ENCODE data around the gene PHF8.

Gene PHF8

GRCh38 chrX:54044126-54044876, at the start of gene PHF8:
PHF8 (minus strand) TSS chrX:54044473; CDS start chrX:54042728, 1,745 bp downstream.
- Histone ChIP-seq H3K36me3 (ENCODE audit: control insufficient read depth in 1 of 2, insufficient read depth in 2 of 2, low read length in 2 of 2) (peaks cover 0 to 5% of the 10 kb centered on the region in 2 donors), H3K9ac (ENCODE audit: low read depth in 1 of 2, low read length in 2 of 2) (peak within 1 kb of the TSS; percentile 77 to 83), H3K27me3 (ENCODE audit: control insufficient read depth in 1 of 2, insufficient read depth in 2 of 2, low read length in 2 of 2) (no peaks in the 10 kb centered on the region), H3K9me3 (ENCODE audit: control insufficient read depth in 1 of 2, low read length in 2 of 2) (no peaks in the 10 kb centered on the region), H3K4me1 (ENCODE audit: control insufficient read depth in 1 of 2, insufficient read depth in 2 of 2, low read length in 2 of 2) (peaks cover 7 to 10% of the 10 kb centered on the region in 2 donors), H3K4me3 (ENCODE audit: low read depth in 1 of 2, low read length in 2 of 2) (peak within 1 kb of the TSS; percentile 73 to 83), H3K27ac (ENCODE audit: low read depth, low read length) (peak within 1 kb of the TSS; percentile 92)

GRCh38 chrX:54093571-54093970, 49.3 kb upstream of the PHF8 start:
- Histone ChIP-seq H3K27ac (ENCODE audit: low read depth, low read length) (no peak overlapping the region), H3K9me3 (ENCODE audit: control insufficient read depth in 1 of 2, low read length in 2 of 2) (no peaks in the 10 kb centered on the region)

DNA sequence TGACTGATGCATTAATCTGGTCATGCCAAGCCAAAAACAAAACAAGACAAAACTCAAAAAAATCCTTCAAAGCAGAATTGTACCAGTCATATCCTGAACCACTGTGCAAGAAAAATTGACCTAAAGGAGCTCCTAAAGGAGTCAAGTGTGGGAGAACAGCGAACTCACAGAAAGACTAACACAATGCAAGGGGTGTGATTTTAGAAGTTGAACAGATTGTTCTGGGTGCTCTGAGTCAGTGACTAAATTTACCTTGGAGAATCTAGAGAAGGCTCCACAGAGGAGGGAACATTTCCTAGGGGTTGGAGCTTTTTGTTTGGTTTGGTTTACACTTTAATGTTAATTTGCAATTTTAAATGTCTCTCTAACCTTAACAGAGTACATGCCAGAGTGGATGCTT, 48.9 kb upstream of the PHF8 start:
- Histone ChIP-seq H3K27ac (ENCODE audit: low read depth, low read length) (no peak overlapping the region), H3K9me3 (ENCODE audit: control insufficient read depth in 1 of 2, low read length in 2 of 2) (no peaks in the 10 kb centered on the region), H3K4me1 (ENCODE audit: control insufficient read depth in 1 of 2, insufficient read depth in 2 of 2, low read length in 2 of 2) (no peaks in the 10 kb centered on the region), H3K9ac (ENCODE audit: low read depth in 1 of 2, low read length in 2 of 2) (no peak overlapping the region), H3K36me3 (ENCODE audit: control insufficient read depth in 1 of 2, insufficient read depth in 2 of 2, low read length in 2 of 2) (no peaks in the 10 kb centered on the region), H3K4me3 (ENCODE audit: low read depth in 1 of 2, low read length in 2 of 2) (no peak overlapping the region), H3K27me3 (ENCODE audit: control insufficient read depth in 1 of 2, insufficient read depth in 2 of 2, low read length in 2 of 2) (no peaks in the 10 kb centered on the region)

More at GRCh38 chrX:54093571-54093970, 49.3 kb upstream of the PHF8 start:
- H3K4me1 ChIP-seq (ENCODE audit: control insufficient read depth in 1 of 2, insufficient read depth in 2 of 2, low read length in 2 of 2) = no peaks in the 10 kb centered on the region
- H3K9ac ChIP-seq (ENCODE audit: low read depth in 1 of 2, low read length in 2 of 2) = no peak overlapping the region
- no peak overlapping the region for H3K4me3 ChIP-seq (ENCODE audit: low read depth in 1 of 2, low read length in 2 of 2)
- H3K36me3 ChIP-seq (ENCODE audit: control insufficient read depth in 1 of 2, insufficient read depth in 2 of 2, low read length in 2 of 2) = no peaks in the 10 kb centered on the region
- H3K27me3 ChIP-seq (ENCODE audit: control insufficient read depth in 1 of 2, insufficient read depth in 2 of 2, low read length in 2 of 2) = no peaks in the 10 kb centered on the region

GRCh38 chrX:54090880-54091279, 46.6 kb upstream of the PHF8 start:
- no peaks in the 10 kb centered on the region for H3K27me3 ChIP-seq (ENCODE audit: control insufficient read depth in 1 of 2, insufficient read depth in 2 of 2, low read length in 2 of 2)
- no peaks in the 10 kb centered on the region for H3K4me1 ChIP-seq (ENCODE audit: control insufficient read depth in 1 of 2, insufficient read depth in 2 of 2, low read length in 2 of 2)
- H3K9ac ChIP-seq (ENCODE audit: low read depth in 1 of 2, low read length in 2 of 2) = no peak overlapping the region
- no peaks in the 10 kb centered on the region for H3K9me3 ChIP-seq (ENCODE audit: control insufficient read depth in 1 of 2, low read length in 2 of 2)
- H3K27ac ChIP-seq (ENCODE audit: low read depth, low read length) = no peak overlapping the region
- H3K4me3 ChIP-seq (ENCODE audit: low read depth in 1 of 2, low read length in 2 of 2) = no peak overlapping the region
- H3K36me3 ChIP-seq (ENCODE audit: control insufficient read depth in 1 of 2, insufficient read depth in 2 of 2, low read length in 2 of 2) = no peaks in the 10 kb centered on the region

- H3K9ac ChIP-seq (ENCODE audit: low read depth in 1 of 2, low read length in 2 of 2) = no peak overlapping the region
- no peak overlapping the region for H3K27ac ChIP-seq (ENCODE audit: low read depth, low read length)
- H3K4me1 ChIP-seq (ENCODE audit: control insufficient read depth in 1 of 2, insufficient read depth in 2 of 2, low read length in 2 of 2) = no peaks in the 10 kb centered on the region
- H3K36me3 ChIP-seq (ENCODE audit: control insufficient read depth in 1 of 2, insufficient read depth in 2 of 2, low read length in 2 of 2) = no peaks in the 10 kb centered on the region
- H3K4me3 ChIP-seq (ENCODE audit: low read depth in 1 of 2, low read length in 2 of 2) = no peak overlapping the region
- H3K27me3 ChIP-seq (ENCODE audit: control insufficient read depth in 1 of 2, insufficient read depth in 2 of 2, low read length in 2 of 2) = no peaks in the 10 kb centered on the region
- no peaks in the 10 kb centered on the region for H3K9me3 ChIP-seq (ENCODE audit: control insufficient read depth in 1 of 2, low read length in 2 of 2)
These were observed 44.9 kb upstream of the PHF8 start for GRCh38 chrX:54089191-54089590.

- no peaks in the 10 kb centered on the region for H3K36me3 ChIP-seq (ENCODE audit: control insufficient read depth in 1 of 2, insufficient read depth in 2 of 2, low read length in 2 of 2)
- no peaks in the 10 kb centered on the region for H3K27me3 ChIP-seq (ENCODE audit: control insufficient read depth in 1 of 2, insufficient read depth in 2 of 2, low read length in 2 of 2)
- H3K9ac ChIP-seq (ENCODE audit: low read depth in 1 of 2, low read length in 2 of 2) = no peak overlapping the region
- H3K4me1 ChIP-seq (ENCODE audit: control insufficient read depth in 1 of 2, insufficient read depth in 2 of 2, low read length in 2 of 2) = no peaks in the 10 kb centered on the region
- H3K27ac ChIP-seq (ENCODE audit: low read depth, low read length) = no peak overlapping the region
- H3K4me3 ChIP-seq (ENCODE audit: low read depth in 1 of 2, low read length in 2 of 2) = no peak overlapping the region
- H3K9me3 ChIP-seq (ENCODE audit: control insufficient read depth in 1 of 2, low read length in 2 of 2) = no peaks in the 10 kb centered on the region
These were observed 43.4 kb upstream of the PHF8 start for GRCh38 chrX:54087661-54088060.

DNA sequence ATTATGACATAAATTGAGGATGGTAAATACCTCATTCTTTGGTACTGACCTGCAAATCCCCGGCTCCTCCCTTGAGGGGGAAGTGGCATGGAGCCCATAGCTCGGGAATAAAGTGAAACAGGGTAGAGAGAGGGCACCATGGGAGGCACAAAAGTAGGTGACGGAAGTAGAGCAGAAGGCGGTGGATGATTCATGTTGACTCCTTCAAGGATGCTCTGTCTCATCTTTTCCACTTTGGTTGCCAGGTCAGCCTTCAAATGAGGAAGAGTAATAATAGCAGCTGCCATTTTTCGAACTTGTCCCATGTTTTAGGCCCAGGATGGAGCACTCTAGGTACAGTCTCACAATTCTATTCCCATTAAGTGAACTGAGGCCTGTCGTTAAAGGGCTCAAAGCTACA, 41.4 kb upstream of the PHF8 start:
- Histone ChIP-seq H3K4me1 (ENCODE audit: control insufficient read depth in 1 of 2, insufficient read depth in 2 of 2, low read length in 2 of 2) (no peaks in the 10 kb centered on the region), H3K4me3 (ENCODE audit: low read depth in 1 of 2, low read length in 2 of 2) (no peak overlapping the region), H3K27me3 (ENCODE audit: control insufficient read depth in 1 of 2, insufficient read depth in 2 of 2, low read length in 2 of 2) (no peaks in the 10 kb centered on the region), H3K9me3 (ENCODE audit: control insufficient read depth in 1 of 2, low read length in 2 of 2) (no peaks in the 10 kb centered on the region), H3K36me3 (ENCODE audit: control insufficient read depth in 1 of 2, insufficient read depth in 2 of 2, low read length in 2 of 2) (no peaks in the 10 kb centered on the region), H3K27ac (ENCODE audit: low read depth, low read length) (no peak overlapping the region), H3K9ac (ENCODE audit: low read depth in 1 of 2, low read length in 2 of 2) (no peak overlapping the region)

GRCh38 chrX:54076903-54077302, 32.6 kb upstream of the PHF8 start:
- no peak overlapping the region for H3K4me3 ChIP-seq (ENCODE audit: low read depth in 1 of 2, low read length in 2 of 2)
- no peaks in the 10 kb centered on the region for H3K4me1 ChIP-seq (ENCODE audit: control insufficient read depth in 1 of 2, insufficient read depth in 2 of 2, low read length in 2 of 2)
- no peaks in the 10 kb centered on the region for H3K9me3 ChIP-seq (ENCODE audit: control insufficient read depth in 1 of 2, low read length in 2 of 2)
- no peak overlapping the region for H3K27ac ChIP-seq (ENCODE audit: low read depth, low read length)
- H3K9ac ChIP-seq (ENCODE audit: low read depth in 1 of 2, low read length in 2 of 2) = no peak overlapping the region
- no peaks in the 10 kb centered on the region for H3K36me3 ChIP-seq (ENCODE audit: control insufficient read depth in 1 of 2, insufficient read depth in 2 of 2, low read length in 2 of 2)
- no peaks in the 10 kb centered on the region for H3K27me3 ChIP-seq (ENCODE audit: control insufficient read depth in 1 of 2, insufficient read depth in 2 of 2, low read length in 2 of 2)

DNA sequence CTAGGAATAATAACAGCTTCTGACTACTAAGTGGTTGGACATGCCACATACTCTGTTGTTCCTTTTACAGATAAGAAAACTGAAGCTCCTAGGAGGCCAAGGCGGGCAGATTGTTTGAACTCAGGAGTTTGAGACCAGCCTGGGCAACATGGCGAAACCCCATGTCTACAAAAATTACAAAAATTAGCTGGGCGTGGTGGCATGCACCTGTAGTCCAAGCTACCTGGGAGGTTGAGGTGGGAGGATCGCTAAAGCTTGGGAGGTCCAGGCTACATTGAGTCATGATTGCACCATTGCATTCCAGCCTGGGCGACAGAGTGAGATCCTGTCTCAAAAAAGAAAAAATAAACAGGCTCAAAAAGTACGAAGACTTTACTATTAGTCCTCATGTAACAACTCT, 30.6 kb upstream of the PHF8 start:
- no peaks in the 10 kb centered on the region for H3K27me3 ChIP-seq (ENCODE audit: control insufficient read depth in 1 of 2, insufficient read depth in 2 of 2, low read length in 2 of 2)
- no peaks in the 10 kb centered on the region for H3K9me3 ChIP-seq (ENCODE audit: control insufficient read depth in 1 of 2, low read length in 2 of 2)
- H3K9ac ChIP-seq (ENCODE audit: low read depth in 1 of 2, low read length in 2 of 2) = no peak overlapping the region
- H3K27ac ChIP-seq (ENCODE audit: low read depth, low read length) = no peak overlapping the region
- no peak overlapping the region for H3K4me3 ChIP-seq (ENCODE audit: low read depth in 1 of 2, low read length in 2 of 2)
- no peaks in the 10 kb centered on the region for H3K36me3 ChIP-seq (ENCODE audit: control insufficient read depth in 1 of 2, insufficient read depth in 2 of 2, low read length in 2 of 2)
- H3K4me1 ChIP-seq (ENCODE audit: control insufficient read depth in 1 of 2, insufficient read depth in 2 of 2, low read length in 2 of 2) = no peaks in the 10 kb centered on the region

DNA sequence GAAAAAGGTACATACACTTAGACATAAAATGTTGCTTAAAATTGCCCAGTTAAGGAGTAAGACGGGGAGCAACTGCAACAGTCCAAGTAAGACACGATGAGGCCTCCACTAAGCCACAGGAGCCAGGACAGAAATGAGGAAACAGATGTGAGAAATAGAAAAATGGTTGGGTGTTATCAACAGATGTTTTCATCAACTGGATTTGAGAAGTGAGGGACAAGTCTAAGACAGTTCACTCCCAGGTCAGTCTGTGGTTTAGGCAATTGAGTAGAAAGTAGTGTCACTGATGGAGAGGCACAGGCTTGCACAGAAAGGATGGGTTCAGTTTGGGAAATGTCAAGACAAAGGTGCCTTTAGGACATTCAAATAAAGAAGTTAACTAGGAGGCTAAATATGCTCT, 23.5 kb upstream of the PHF8 start:
- Histone ChIP-seq H3K27ac (ENCODE audit: low read depth, low read length) (no peak overlapping the region), H3K9ac (ENCODE audit: low read depth in 1 of 2, low read length in 2 of 2) (no peak overlapping the region), H3K4me3 (ENCODE audit: low read depth in 1 of 2, low read length in 2 of 2) (no peak overlapping the region), H3K36me3 (ENCODE audit: control insufficient read depth in 1 of 2, insufficient read depth in 2 of 2, low read length in 2 of 2) (no peaks in the 10 kb centered on the region), H3K27me3 (ENCODE audit: control insufficient read depth in 1 of 2, insufficient read depth in 2 of 2, low read length in 2 of 2) (no peaks in the 10 kb centered on the region), H3K4me1 (ENCODE audit: control insufficient read depth in 1 of 2, insufficient read depth in 2 of 2, low read length in 2 of 2) (no peaks in the 10 kb centered on the region), H3K9me3 (ENCODE audit: control insufficient read depth in 1 of 2, low read length in 2 of 2) (no peaks in the 10 kb centered on the region)
